Testis (tissue), 2 donors: ENCODE results near the gene CRB1.

Experiments used
- POLR2A ChIP-seq: fragments of 450-650 bp; IDR thresholded peaks from one replicate; pipeline ENCODE4 v1.6.1; 2017; ENCODE audit warnings: antibody characterized with exemption, mild to moderate bottlenecking, moderate library complexity
- TF ChIP-seq, protein P1 (sequence below), 3 experiments: fragments of 450-650 bp in 2 of 3; fragments of 200-600 bp in 1 of 3; sonication (generic) in 1 of 3; IDR thresholded peaks; one replicate each; pipeline ENCODE4 v1.5.1; 2016 to 2019; ENCODE audit warnings: antibody characterized with exemption in 3 of 3, mild to moderate bottlenecking in 2 of 3, moderate library complexity in 1 of 3

DNA sequence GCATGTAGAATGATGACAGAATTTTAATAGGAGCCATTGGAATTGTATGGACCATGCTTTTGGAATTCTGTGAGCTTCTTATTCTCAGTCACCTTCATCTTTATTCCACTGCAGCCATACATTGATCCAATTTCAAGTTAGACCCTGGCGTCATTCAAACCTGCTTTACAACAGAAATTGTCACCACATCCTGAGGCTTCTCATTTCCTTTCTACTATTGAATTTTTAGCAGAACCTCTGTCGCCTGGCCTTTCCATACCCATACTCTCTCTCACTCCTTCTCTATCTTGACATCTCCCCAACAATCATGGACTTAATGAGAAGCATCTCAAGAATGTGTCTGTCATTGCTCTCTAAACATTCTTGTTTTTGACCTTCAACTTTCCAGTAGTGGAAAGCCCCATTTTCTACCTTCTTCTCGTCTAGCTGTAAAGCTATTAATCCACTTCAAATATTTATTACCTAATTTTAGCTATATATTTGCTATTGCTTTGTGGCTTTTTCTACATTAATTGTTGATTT lies 74.1 kb downstream of the CRB1 start:
- TF ChIP-seq, protein P1, sequence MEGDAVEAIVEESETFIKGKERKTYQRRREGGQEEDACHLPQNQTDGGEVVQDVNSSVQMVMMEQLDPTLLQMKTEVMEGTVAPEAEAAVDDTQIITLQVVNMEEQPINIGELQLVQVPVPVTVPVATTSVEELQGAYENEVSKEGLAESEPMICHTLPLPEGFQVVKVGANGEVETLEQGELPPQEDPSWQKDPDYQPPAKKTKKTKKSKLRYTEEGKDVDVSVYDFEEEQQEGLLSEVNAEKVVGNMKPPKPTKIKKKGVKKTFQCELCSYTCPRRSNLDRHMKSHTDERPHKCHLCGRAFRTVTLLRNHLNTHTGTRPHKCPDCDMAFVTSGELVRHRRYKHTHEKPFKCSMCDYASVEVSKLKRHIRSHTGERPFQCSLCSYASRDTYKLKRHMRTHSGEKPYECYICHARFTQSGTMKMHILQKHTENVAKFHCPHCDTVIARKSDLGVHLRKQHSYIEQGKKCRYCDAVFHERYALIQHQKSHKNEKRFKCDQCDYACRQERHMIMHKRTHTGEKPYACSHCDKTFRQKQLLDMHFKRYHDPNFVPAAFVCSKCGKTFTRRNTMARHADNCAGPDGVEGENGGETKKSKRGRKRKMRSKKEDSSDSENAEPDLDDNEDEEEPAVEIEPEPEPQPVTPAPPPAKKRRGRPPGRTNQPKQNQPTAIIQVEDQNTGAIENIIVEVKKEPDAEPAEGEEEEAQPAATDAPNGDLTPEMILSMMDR (IDR thresholded peaks at IDR 0.05) = no peak
- no peak for TF ChIP-seq POLR2A
